ENCODE measurements around the gene IKZF3. TPM values are rescaled to one million over a fixed set of nuclear protein-coding genes. Genes with fewer than 3 reads are reported as not detected.

IKZF3 gene
- total RNA-seq, 1 experiment from 2014 or later, result not detected

DNA sequence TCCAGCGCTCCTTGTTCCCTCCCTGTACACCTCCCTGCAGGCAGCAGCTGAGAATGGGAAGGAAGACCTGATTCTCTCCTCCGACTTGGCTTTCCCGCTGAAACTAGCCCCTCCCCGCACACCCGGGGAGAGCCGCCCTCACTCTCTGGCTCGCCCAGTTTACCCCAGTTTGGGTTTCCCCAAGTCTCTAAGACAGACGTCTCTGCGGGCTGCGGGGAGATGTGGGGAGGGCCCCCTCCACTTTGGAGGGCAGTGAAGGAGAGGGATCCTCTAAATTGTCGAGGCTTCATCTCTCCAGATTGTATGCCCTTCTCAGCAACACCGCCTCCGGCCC lies 125.6 kb downstream of the IKZF3 start:
- peaks cover 16% of the 10 kb centered on the region; the same call in 1 of the 2 replicates for H3K79me2 ChIP-seq (ENCODE audit: low read length)
- no peak for TF ChIP-seq EZH2 (IDR thresholded peaks at IDR 0.05; ENCODE audit: low read length, unreplicated experiment)
- TF ChIP-seq, protein P1, sequence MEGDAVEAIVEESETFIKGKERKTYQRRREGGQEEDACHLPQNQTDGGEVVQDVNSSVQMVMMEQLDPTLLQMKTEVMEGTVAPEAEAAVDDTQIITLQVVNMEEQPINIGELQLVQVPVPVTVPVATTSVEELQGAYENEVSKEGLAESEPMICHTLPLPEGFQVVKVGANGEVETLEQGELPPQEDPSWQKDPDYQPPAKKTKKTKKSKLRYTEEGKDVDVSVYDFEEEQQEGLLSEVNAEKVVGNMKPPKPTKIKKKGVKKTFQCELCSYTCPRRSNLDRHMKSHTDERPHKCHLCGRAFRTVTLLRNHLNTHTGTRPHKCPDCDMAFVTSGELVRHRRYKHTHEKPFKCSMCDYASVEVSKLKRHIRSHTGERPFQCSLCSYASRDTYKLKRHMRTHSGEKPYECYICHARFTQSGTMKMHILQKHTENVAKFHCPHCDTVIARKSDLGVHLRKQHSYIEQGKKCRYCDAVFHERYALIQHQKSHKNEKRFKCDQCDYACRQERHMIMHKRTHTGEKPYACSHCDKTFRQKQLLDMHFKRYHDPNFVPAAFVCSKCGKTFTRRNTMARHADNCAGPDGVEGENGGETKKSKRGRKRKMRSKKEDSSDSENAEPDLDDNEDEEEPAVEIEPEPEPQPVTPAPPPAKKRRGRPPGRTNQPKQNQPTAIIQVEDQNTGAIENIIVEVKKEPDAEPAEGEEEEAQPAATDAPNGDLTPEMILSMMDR (conservative IDR thresholded peaks at IDR 0.05; ENCODE audit: low read depth, low read length), result no peak
- no peak for TF ChIP-seq EZH2phosphoT487 (IDR thresholded peaks at IDR 0.05; ENCODE audit: borderline replicate concordance, low read length)
- H3K4me2 ChIP-seq (ENCODE audit: low read length), result peak overlapping the region; percentile 96
- H2AFZ ChIP-seq (ENCODE audit: low read length), result peak overlapping the region; percentile 85
- POLR2A ChIA-PET (ENCODE audit: unreplicated experiment), result no interaction called here
- peaks cover 35% of the 10 kb centered on the region for H3K4me1 ChIP-seq (ENCODE audit: insufficient read depth, low read length)
- no peaks in the 10 kb centered on the region for H3F3A ChIP-seq (ENCODE audit: low read length, unreplicated experiment)
- H3K9me2 ChIP-seq (replicated peaks; ENCODE audit: low read length), result no peaks in the 10 kb centered on the region
- no peaks in the 10 kb centered on the region; the same call in 1 of the 2 replicates for H3K36me3 ChIP-seq (ENCODE audit: low read depth, low read length)
- TSS peak; percentile 38 for BruUV-seq (replicated peaks)
- DNase-seq (peak; percentile 48), ATAC-seq (peak; percentile 27)
- no peaks in the 10 kb centered on the region for H3K9me3 ChIP-seq (ENCODE audit: low read length)
- peaks cover 5% of the 10 kb centered on the region; the same call in 1 of the 2 replicates for H4K20me1 ChIP-seq (ENCODE audit: low read length)
- H3K27me3 ChIP-seq (ENCODE audit: low read length), result no peaks in the 10 kb centered on the region
- CTCF ChIA-PET, result no interaction called here
- H3K27ac ChIP-seq (ENCODE audit: low read length), result peak overlapping the region; percentile 89
- peak overlapping the region; percentile 88 for H3K4me3 ChIP-seq (ENCODE audit: low read length)
- peak overlapping the region; percentile 81 for H3K9ac ChIP-seq (ENCODE audit: low read length)
- intact Hi-C loops (cut with micrococcal nuclease), result no loop called here

DNA sequence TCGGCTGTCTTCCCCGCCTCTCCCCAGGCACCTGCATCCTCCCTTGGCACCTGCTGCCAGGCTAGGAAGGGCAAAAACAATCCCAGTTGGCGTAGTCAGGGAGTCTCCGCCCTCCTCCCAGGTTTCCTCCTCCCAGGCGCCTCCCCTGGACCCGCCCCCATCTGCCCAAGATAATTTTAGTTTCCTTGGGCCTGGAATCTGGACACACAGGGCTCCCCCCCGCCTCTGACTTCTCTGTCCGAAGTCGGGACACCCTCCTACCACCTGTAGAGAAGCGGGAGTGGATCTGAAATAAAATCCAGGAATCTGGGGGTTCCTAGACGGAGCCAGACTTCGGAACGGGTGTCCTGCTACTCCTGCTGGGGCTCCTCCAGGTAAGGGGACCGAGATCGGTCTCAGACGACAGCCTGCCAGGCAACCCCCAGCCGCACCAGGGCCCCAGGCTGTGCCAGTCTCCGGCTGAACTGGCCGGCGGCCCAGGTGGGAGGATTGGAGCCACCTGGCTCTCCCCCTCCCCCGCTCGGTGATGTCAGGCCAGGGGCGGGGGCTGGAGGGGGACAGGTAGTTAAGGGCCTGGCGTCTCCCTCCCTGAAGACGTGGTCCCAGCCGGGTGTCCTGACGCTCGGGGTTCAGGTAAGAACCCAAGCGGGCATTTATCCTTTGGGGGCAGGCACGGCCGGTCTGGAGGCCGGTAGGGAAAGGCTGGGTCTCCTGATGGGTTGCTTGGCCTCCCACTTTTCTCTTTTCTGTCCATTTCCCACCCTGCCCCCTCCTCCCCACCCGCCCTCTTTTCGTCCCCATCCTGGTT lies 126.1 kb downstream of the IKZF3 start, which contains the start of gene GRB7:
GRB7 (plus strand) TSS at position 179 of the 808 bp plus-strand sequence. CDS start 4,364 bp downstream, outside the sequence.
- TF ChIP-seq, protein P1 (conservative IDR thresholded peaks at IDR 0.05; ENCODE audit: low read depth, low read length), result no peak
- TF ChIP-seq EZH2phosphoT487 (IDR thresholded peaks at IDR 0.05; ENCODE audit: borderline replicate concordance, low read length), result no peak
- no peak for TF ChIP-seq EZH2 (IDR thresholded peaks at IDR 0.05; ENCODE audit: low read length, unreplicated experiment)
- peak within 1 kb of the TSS; percentile 88 for H3K4me3 ChIP-seq (ENCODE audit: low read length)
- ATAC-seq, result peak; percentile 57
- BruUV-seq (replicated peaks), result TSS peak; percentile 21
- CTCF ChIA-PET, result no interaction called here
- intact Hi-C loops (cut with micrococcal nuclease), result no loop called here
- no peaks in the 10 kb centered on the region for H3F3A ChIP-seq (ENCODE audit: low read length, unreplicated experiment)
- H3K4me1 ChIP-seq (ENCODE audit: insufficient read depth, low read length), result peaks cover 35% of the 10 kb centered on the region
- H2AFZ ChIP-seq (ENCODE audit: low read length), result peak within 1 kb of the TSS; percentile 85
- POLR2A ChIA-PET (ENCODE audit: unreplicated experiment), result no interaction called here
- H3K27ac ChIP-seq (ENCODE audit: low read length), result peak within 1 kb of the TSS; percentile 89
- H3K36me3 ChIP-seq (ENCODE audit: low read depth, low read length), result no peaks in the 10 kb centered on the region
- H4K20me1 ChIP-seq (ENCODE audit: low read length), result peaks cover 5% of the 10 kb centered on the region; the same call in 1 of the 2 replicates
- peaks cover 16% of the 10 kb centered on the region; the same call in 1 of the 2 replicates for H3K79me2 ChIP-seq (ENCODE audit: low read length)
- H3K4me2 ChIP-seq (ENCODE audit: low read length), result peak within 1 kb of the TSS; percentile 96
- peak; percentile 73 for DNase-seq
- H3K9me2 ChIP-seq (replicated peaks; ENCODE audit: low read length), result no peaks in the 10 kb centered on the region
- H3K9me3 ChIP-seq (ENCODE audit: low read length), result no peaks in the 10 kb centered on the region
- H3K9ac ChIP-seq (ENCODE audit: low read length), result peak within 1 kb of the TSS; percentile 81
- H3K27me3 ChIP-seq (ENCODE audit: low read length), result no peaks in the 10 kb centered on the region
